ENCODE measurements around the gene UBTD1.
A peak's percentile ranks its signal among the peaks of the same experiment; 100 is the strongest.
"Not testable (repeated sequence)": the region's sequence is repeated elsewhere in the genome, so short reads cannot be mapped to it uniquely, and the experiment has no call there.

The UBTD1 gene

GRCh38 chr10:97498841-97499560 lies at the start of gene UBTD1:
Gene UBTD1, plus strand, starts transcription at chr10:97498924. Its CDS starts 280 bp downstream, at chr10:97499204.
- DNase-seq (ENCODE audit: low read depth in 2 of 3, low spot score in 1 of 3), result peak; percentile 2 to 13 (median 12)

- no peak for DNase-seq (ENCODE audit: low read depth in 2 of 3, low spot score in 1 of 3)
Observed at GRCh38 chr10:97450828-97451227, 47.9 kb upstream of the UBTD1 start.

GRCh38 chr10:97451605-97452004 lies 47.1 kb upstream of the UBTD1 start:
- no peak for DNase-seq (ENCODE audit: low read depth in 2 of 3, low spot score in 1 of 3)

GRCh38 chr10:97452352-97452751 lies 46.4 kb upstream of the UBTD1 start:
- no peak for DNase-seq (ENCODE audit: low read depth in 2 of 3, low spot score in 1 of 3)

GRCh38 chr10:97454330-97455036 lies 44.2 kb upstream of the UBTD1 start:
- DNase-seq (ENCODE audit: low read depth in 2 of 3, low spot score in 1 of 3), result no peak

DNA sequence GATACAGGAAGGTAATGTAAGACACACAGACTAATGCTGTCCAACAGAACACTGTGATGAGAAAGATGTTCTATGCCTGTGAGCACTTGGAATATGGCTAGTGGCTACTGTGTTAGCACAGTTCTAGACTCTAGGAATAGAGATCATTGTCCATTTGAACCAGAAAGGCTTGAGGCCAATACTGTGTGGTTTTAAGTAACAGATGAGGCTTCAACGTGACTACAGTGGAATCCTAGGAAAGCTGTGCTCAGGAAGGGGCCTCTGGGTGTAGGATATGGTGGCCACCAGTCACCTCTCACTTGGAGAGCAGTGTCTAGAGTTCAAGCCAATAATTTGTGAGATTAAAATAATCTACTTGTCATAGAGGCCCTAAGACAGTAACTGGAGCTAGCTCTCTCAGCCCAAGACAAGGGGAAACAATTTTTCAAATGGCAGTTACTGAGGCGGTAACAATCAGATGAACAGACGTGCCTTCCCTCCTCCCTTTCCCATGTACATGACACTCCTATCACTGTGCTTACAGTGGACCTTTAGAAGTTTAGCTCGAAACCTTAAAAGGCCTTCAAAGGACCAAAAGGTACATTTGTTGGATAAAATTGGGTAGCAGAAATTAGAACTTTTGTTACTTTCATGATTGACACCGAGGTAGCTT lies 42.6 kb upstream of the UBTD1 start:
- no peak for DNase-seq (ENCODE audit: low read depth in 2 of 3, low spot score in 1 of 3)

DNA sequence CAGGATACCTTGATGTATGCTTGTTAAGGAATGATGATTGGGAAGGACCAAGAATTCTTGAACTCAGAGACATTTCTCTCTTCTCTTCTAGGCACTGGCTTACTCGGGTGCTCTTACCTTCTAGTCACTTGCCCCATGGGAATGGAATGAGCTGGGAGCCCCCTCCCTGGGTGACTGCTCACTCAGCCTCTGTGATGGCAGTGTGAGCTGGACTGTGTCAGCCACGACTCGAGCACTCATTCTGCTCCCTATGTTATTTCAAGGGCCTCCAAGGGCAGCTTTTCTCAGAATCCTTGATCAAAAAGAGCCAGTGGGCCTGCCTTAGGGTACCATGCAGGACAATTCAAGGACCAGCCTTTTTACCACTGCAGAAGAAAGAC lies 42.0 kb upstream of the UBTD1 start:
- no peak for DNase-seq (ENCODE audit: low read depth in 2 of 3, low spot score in 1 of 3)

- no peak for DNase-seq (ENCODE audit: low read depth in 2 of 3, low spot score in 1 of 3)
Observed at GRCh38 chr10:97459111-97459510, 39.6 kb upstream of the UBTD1 start.

DNA sequence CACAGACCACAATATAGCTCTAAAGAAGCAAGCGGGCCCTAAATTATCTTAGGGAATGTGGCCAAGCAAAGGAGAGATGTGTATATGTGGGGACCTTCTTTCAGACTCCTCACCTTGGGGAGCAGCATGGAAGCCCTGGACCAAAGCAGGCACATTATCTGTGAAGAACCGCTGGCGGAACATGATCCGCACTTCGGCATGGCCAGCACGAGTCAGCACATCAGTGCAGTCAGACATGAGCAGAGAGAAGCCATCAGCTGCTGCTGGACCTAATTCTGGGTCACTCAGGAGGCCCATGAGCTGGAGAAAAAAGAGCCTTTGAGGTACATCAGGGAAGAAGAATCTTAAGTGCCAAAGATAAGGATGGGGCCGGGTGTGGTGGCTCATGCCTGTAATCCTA lies 38.8 kb upstream of the UBTD1 start:
- no peak for DNase-seq (ENCODE audit: low read depth in 2 of 3, low spot score in 1 of 3)

DNA sequence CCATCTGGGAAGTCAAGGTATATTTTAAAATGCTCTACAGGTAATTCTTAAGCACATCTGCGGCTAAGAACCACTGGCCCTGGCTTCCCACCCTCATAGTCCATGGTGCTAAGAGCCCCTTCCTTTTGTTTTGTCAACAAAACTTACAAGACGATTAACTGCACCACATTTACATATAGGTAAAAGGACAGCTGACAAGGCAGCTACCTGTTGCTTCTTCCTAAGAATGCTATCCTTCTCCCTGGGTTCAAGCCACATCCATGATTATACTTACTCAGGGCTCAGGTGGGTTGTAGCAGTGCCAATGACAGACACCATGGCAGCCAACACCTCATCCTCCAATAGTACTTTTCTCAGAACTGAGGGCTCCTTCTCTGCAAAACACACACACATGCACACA lies 36.4 kb upstream of the UBTD1 start:
- DNase-seq (ENCODE audit: low read depth in 2 of 3, low spot score in 1 of 3), result no peak

GRCh38 chr10:97463363-97464132 lies 35.2 kb upstream of the UBTD1 start:
- peak in 1 of 3 donors; percentile 53 for DNase-seq (ENCODE audit: low read depth in 2 of 3, low spot score in 1 of 3)

DNA sequence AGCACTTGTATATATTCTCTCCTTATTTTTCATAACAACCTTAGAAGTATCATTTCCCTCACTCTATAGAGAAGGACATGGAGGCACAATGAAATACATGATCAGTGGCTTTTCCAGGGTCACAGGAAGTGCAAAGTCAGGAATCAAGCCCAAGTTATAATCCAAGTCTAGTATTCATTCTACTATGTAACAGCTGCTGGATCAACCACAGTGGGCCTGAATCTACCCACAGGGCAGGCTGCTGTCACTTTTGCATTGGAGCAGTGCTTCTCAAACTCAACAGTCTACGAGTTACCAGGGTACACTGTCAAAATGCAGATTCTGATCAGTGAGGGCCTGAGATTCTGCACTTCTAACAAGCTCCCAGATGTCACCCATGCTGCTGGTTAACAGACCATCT lies 34.5 kb upstream of the UBTD1 start:
- DNase-seq (ENCODE audit: low read depth in 2 of 3, low spot score in 1 of 3), result no peak

- DNase-seq (ENCODE audit: low read depth in 2 of 3, low spot score in 1 of 3), result no peak
Observed at GRCh38 chr10:97465982-97466381, 32.7 kb upstream of the UBTD1 start.

GRCh38 chr10:97466755-97467154 lies 32.0 kb upstream of the UBTD1 start:
- DNase-seq (ENCODE audit: low read depth in 2 of 3, low spot score in 1 of 3), result no peak

DNA sequence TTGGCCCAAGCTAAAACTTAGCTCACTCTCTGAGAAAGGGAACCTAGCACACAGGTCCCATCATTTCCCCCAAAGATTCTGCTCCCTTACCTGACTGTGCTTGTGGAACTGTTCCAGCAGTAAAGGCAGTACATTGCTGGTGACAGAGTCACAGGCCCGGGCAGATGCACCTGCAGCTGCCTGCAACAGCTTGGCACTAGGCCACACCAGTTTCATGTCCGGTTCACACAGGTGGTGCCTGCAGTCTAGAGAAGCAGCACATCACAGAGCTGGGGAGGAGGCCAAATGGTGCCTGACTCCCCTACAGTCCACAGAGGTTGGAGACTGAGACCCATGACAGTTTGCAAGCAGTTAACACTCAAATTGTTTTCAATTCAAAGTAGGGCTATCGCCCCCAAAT lies 30.6 kb upstream of the UBTD1 start:
- no peak for DNase-seq (ENCODE audit: low read depth in 2 of 3, low spot score in 1 of 3)

- not testable (repeated sequence) for DNase-seq (ENCODE audit: low read depth in 2 of 3, low spot score in 1 of 3)
Observed at GRCh38 chr10:97468781-97469180, 29.9 kb upstream of the UBTD1 start.

DNA sequence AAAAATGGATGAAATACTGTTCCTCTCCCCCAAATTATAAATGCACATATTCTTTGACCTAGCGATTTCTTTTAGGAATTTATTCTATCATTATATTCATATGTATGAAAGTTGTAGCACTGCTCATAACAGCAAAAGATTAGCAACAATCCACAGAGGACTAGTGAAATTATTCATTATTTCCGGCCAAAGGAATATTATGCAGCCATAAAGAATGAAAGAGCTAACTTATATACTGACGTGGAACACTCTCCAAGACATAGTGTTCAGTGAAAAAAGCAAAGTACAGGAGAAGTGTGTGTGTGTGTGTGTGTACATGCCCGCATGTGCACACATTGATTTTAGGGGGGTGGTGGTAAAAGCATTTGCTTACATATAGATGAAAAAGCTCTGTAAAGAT lies 23.8 kb upstream of the UBTD1 start:
- no peak for DNase-seq (ENCODE audit: low read depth in 2 of 3, low spot score in 1 of 3)

DNA sequence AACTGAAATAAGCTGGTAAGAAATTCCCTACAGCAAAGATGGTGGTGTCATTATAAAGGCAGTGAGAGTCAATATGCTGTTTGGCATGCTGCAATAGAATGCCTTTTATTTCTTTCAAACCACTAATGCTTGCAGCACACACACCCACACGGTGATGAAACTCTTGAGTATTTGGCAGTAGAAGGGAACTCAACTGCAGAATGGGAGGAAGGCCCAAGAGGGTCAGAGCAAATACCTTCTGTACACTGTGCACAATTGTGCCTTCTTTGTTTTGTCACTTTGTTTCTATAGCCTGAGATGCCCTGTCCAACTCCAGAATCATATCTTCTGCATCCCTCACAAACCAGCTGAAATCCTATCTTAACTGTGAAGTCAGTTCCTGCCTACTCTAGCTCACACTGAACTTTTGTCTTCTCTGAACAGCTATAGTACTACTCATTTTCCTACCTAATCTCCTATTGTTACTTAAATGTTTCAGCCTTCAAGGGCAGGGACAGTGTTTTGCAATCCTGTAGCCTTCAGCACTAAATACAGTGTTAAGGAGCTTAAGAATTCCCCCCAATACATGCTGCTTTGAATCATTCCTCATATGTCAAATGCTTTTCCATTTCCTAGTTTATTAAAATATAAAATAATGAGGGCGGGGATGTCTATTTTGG lies 22.7 kb upstream of the UBTD1 start:
- no peak for DNase-seq (ENCODE audit: low read depth in 2 of 3, low spot score in 1 of 3)

DNA sequence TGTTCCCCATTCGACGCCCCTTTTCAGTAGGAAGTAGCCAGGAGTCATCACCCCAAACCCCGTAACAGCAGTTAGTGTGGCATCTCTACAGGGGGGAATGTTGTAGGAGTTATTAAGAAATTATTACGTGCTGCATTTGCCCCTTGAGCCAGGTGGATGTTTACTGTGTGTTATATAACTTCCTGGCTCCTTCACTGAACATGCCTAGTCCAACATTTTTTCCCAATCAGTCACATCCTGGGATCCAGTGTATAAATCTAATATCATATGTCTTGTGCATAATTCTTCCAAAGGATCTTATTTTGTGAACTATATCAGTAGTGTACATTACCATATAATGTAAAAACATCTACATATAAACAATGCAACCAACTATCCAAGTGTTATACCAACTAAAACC lies 19.3 kb upstream of the UBTD1 start:
- not testable (repeated sequence) for DNase-seq (ENCODE audit: low read depth in 2 of 3, low spot score in 1 of 3)

GRCh38 chr10:97479939-97480338 lies 18.8 kb upstream of the UBTD1 start:
- no peak for DNase-seq (ENCODE audit: low read depth in 2 of 3, low spot score in 1 of 3)

DNA sequence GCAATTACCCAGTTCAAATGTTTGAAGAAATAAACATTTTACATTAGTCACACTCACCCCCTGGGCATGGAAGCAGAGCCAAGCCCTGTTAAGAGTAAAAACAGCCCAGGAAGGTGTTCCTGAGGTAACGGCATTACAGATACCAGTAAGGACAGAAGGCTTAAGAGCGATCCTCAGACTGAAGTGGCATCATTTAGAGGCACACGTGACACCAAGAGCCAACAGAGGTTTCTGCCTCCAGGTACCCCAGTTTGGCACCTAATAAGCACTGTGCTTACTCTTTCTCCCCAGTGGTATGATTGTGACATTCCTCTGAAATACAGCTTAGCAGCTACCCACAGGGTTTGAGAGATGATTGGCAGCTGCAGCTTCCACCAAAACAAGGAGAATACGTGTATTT lies 17.7 kb upstream of the UBTD1 start:
- no peak for DNase-seq (ENCODE audit: low read depth in 2 of 3, low spot score in 1 of 3)

Data from stimulated activated CD4-positive, alpha-beta T cell treated with anti-CD3 and anti-CD28 coated beads, Interleukin-12 subunit alpha, Interleukin-12 subunit beta, amount 100 ng/mL, for 48 hours (primary cell).